IgD-negative memory B cell (primary cell): ENCODE data around the gene MEGF11. TPM values are rescaled to one million over a fixed set of nuclear protein-coding genes. Genes with fewer than 3 reads are reported as not detected.

Experiments
- H3K27ac Mint-ChIP-seq, 3 donors: one replicate each; pipeline ENCODE4 v1.8.0; 2020 to 2022; ENCODE audit warnings: mild to moderate bottlenecking in 3 of 3, mixed read lengths in 3 of 3, moderate library complexity in 1 of 3
- H3K27me3 Mint-ChIP-seq: one replicate; pipeline ENCODE4 v1.8.0; 2021; ENCODE audit warnings: mixed read lengths
- H3K36me3 Mint-ChIP-seq: one replicate; pipeline ENCODE4 v1.8.0; 2020; ENCODE audit warnings: mild to moderate bottlenecking, mixed read lengths
- H3K4me1 Mint-ChIP-seq, 3 donors: one replicate each; pipeline ENCODE4 v1.8.0; 2020 to 2022; ENCODE audit warnings: mixed read lengths in 3 of 3, mild to moderate bottlenecking in 1 of 3
- H3K4me3 Mint-ChIP-seq, 4 donors: one replicate each; pipeline ENCODE4 v1.8.0; 2020 to 2022; ENCODE audit warnings: mild to moderate bottlenecking in 4 of 4, mixed read lengths in 4 of 4, moderate library complexity in 3 of 4
- H3K9me3 Mint-ChIP-seq, 3 donors: one replicate each; pipeline ENCODE4 v1.8.0; 2020 to 2021; ENCODE audit warnings: mixed read lengths in 3 of 3, mild to moderate bottlenecking in 1 of 3
- polyA plus RNA-seq: library from polyadenylated mRNA; unstranded; fragments of 300-500 nt; fragmentation: Illumina TruSeq; gene quantifications from one replicate; pipeline ENCODE4 v1.2.3, GENCODE V29; 2021

Gene MEGF11
- 0.41 TPM for polyA plus RNA-seq

GRCh38 chr15:66253418-66254088 lies at the start of gene MEGF11:
MEGF11 (minus strand) TSS chr15:66253750; CDS start chr15:66128403, 125,347 bp downstream.
- H3K9me3 Mint-ChIP-seq: no peaks in the 10 kb centered on the region
- H3K36me3 Mint-ChIP-seq: no peaks in the 10 kb centered on the region
- H3K4me3 Mint-ChIP-seq: peak within 1 kb of the TSS; percentile 62 to 90 (median 81)
- H3K4me1 Mint-ChIP-seq: peaks cover 9 to 11% (median 9%) of the 10 kb centered on the region in 3 donors
- H3K27me3 Mint-ChIP-seq: peaks cover 44% of the 10 kb centered on the region
- H3K27ac Mint-ChIP-seq: no peak within 1 kb of the TSS

DNA sequence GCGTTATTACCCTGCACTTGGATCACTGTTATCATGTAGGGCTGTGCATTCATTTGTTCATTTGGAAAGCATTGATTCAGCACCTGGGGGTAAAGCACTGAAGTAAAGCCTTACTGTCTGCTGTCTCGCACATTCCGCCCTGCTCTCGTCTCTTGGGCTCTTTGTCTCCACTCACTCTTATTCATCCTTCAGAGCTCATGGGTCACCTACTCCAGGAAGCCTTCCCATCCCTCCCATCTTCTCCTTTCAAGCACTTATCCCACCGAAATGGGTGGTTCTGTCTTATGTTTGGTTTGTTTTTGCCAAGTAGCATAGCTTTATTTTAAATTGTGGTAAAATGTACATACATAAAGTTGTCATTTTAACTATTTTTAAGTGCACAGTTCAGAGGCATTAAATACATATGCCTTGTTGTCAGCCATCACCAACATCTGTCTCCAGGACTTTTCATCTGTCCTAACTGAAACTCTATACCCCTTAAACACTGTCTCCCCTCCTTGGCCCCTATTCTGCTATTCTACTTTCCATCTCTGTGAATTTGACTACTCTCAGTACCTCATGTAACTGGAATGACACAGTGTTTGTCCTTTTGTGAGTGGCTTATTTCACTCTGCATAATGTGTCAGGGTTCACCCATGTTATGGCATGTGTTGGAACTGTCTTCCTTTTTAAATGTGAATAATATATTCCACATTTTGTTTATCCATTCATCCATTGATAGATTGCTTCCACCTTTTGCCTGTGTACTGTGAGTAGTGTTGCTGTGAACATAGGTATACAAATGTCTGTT lies 49.1 kb upstream of the MEGF11 start:
- H3K27me3 Mint-ChIP-seq: no peaks in the 10 kb centered on the region
- no peaks in the 10 kb centered on the region for H3K9me3 Mint-ChIP-seq
- peaks cover 2% of the 10 kb centered on the region for H3K36me3 Mint-ChIP-seq
- peak overlapping the region in 1 of 3 donors; percentile 40 for H3K27ac Mint-ChIP-seq
- H3K4me3 Mint-ChIP-seq: peak overlapping the region in 1 of 4 donors; percentile 57
- peaks cover 0 to 5% (median 0%) of the 10 kb centered on the region in 3 donors for H3K4me1 Mint-ChIP-seq

DNA sequence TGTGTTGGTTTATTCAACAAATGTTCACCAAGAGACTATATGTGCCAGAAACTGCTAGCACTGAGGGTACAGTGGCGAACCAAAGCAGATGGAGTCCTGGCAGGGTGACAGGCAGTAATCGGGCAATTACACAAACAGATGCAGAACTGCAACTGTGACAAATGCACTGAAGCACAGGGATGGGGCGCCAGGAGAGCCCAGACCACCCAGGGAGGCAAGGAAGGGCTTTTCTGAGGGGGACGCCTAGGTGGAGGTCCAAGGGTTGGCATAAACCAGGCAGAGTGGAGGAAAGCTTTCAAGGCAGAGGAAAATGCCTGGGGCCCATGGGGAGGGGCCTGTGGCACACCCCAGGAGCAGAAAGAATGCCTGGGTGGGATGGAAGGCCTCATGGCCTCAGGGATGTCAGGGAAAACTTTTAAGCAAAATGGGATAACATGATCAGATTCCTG lies 45.3 kb upstream of the MEGF11 start:
- Mint-ChIP-seq H3K27me3 (no peaks in the 10 kb centered on the region), H3K4me1 (peaks cover 10 to 18% (median 12%) of the 10 kb centered on the region in 3 donors), H3K4me3 (no peak overlapping the region), H3K36me3 (no peaks in the 10 kb centered on the region), H3K9me3 (no peaks in the 10 kb centered on the region), H3K27ac (no peak overlapping the region)

- no peaks in the 10 kb centered on the region for H3K27me3 Mint-ChIP-seq
- peak overlapping the region in 1 of 4 donors; percentile 40 for H3K4me3 Mint-ChIP-seq
- no peaks in the 10 kb centered on the region for H3K36me3 Mint-ChIP-seq
- no peaks in the 10 kb centered on the region for H3K9me3 Mint-ChIP-seq
- peaks cover 18 to 28% (median 21%) of the 10 kb centered on the region in 3 donors for H3K4me1 Mint-ChIP-seq
- H3K27ac Mint-ChIP-seq: no peak overlapping the region
Measured at GRCh38 chr15:66296186-66296585, 42.6 kb upstream of the MEGF11 start.

DNA sequence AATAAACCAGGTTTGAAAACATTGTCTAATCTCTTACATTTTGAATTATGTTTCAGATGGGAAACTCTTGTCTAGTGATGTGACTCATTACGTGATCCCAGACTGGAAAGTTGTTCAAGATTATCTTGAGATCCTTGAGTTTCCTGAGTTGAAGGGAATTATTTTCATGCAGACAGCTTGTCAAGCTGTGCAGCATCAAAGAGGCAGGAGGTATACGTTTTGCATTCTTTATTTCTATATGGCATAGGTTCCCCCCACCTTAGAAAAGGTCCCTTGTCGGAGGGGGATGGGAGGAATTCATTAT lies 41.3 kb upstream of the MEGF11 start:
- H3K4me1 Mint-ChIP-seq: peaks cover 23 to 34% (median 23%) of the 10 kb centered on the region in 3 donors
- H3K27ac Mint-ChIP-seq: peak overlapping the region; percentile 86 to 97 (median 92)
- H3K27me3 Mint-ChIP-seq: no peaks in the 10 kb centered on the region
- H3K4me3 Mint-ChIP-seq: peak overlapping the region; percentile 82 to 96 (median 90)
- H3K36me3 Mint-ChIP-seq: no peaks in the 10 kb centered on the region
- no peaks in the 10 kb centered on the region for H3K9me3 Mint-ChIP-seq

- H3K4me1 Mint-ChIP-seq: peaks cover 23 to 34% (median 23%) of the 10 kb centered on the region in 3 donors
- no peaks in the 10 kb centered on the region for H3K36me3 Mint-ChIP-seq
- no peaks in the 10 kb centered on the region for H3K9me3 Mint-ChIP-seq
- peak overlapping the region; percentile 86 to 97 (median 92) for H3K27ac Mint-ChIP-seq
- peak overlapping the region; percentile 82 to 96 (median 90) for H3K4me3 Mint-ChIP-seq
- H3K27me3 Mint-ChIP-seq: no peaks in the 10 kb centered on the region
Measured at GRCh38 chr15:66294157-66294931, 40.8 kb upstream of the MEGF11 start.

- Mint-ChIP-seq H3K36me3 (no peaks in the 10 kb centered on the region), H3K4me3 (peak within 1 kb of the TSS; percentile 86 to 96 (median 93)), H3K27ac (peak within 1 kb of the TSS; percentile 91 to 97 (median 94)), H3K4me1 (peaks cover 23 to 34% (median 23%) of the 10 kb centered on the region in 3 donors), H3K27me3 (no peaks in the 10 kb centered on the region), H3K9me3 (no peaks in the 10 kb centered on the region)
Measured at GRCh38 chr15:66293419-66294156, 40.0 kb upstream of the MEGF11 start, which contains the start of gene DIS3L. DIS3L (plus strand) TSS chr15:66293568; CDS start chr15:66293597, 29 bp downstream.

GRCh38 chr15:66292571-66293418 lies 39.2 kb upstream of the MEGF11 start:
- H3K4me1 Mint-ChIP-seq: peaks cover 23 to 34% (median 23%) of the 10 kb centered on the region in 3 donors
- peak overlapping the region; percentile 88 to 94 (median 91) for H3K27ac Mint-ChIP-seq
- H3K36me3 Mint-ChIP-seq: no peaks in the 10 kb centered on the region
- H3K4me3 Mint-ChIP-seq: peak overlapping the region; percentile 81 to 93 (median 89)
- no peaks in the 10 kb centered on the region for H3K9me3 Mint-ChIP-seq
- H3K27me3 Mint-ChIP-seq: no peaks in the 10 kb centered on the region

DNA sequence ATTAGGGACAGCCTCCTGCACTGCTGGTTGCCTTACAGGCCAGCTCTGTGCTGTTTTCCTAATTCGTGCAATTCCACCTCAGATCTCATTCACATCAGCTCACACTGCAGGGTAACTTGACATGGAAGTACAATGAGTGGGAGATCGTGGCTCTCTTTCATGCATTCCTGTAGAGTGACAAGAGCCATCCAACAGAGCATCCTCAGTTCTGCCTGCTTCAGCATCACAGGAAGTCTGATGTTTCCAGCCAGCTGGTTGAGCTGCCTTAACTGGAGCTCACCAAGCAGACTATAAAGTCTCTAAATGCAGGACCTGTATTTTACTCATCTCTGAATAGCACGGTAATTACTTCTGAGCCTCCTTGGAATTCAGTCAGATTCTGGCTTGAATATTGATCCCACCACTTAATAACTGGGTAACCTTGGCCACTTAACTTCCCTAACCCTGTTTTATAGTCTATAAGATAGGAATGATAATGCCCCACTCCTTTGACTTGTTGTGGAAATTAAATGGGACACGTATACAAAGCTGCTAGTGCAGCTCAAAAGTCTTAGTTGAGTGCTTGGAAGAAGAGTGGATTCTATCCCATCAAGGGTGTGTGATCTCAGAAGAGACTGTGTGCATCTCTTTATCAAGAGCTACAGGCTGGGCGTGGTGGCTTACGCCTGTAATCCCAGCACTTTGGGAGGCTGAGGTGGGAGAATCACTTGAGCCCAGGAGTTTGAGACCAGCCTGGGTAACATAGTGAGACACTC lies 38.4 kb upstream of the MEGF11 start:
- peak overlapping the region; percentile 88 to 94 (median 91) for H3K27ac Mint-ChIP-seq
- H3K9me3 Mint-ChIP-seq: no peaks in the 10 kb centered on the region
- H3K36me3 Mint-ChIP-seq: no peaks in the 10 kb centered on the region
- H3K4me3 Mint-ChIP-seq: peak overlapping the region; percentile 81 to 93 (median 89)
- peaks cover 26 to 37% (median 28%) of the 10 kb centered on the region in 3 donors for H3K4me1 Mint-ChIP-seq
- no peaks in the 10 kb centered on the region for H3K27me3 Mint-ChIP-seq

GRCh38 chr15:66290518-66290917 lies 37.0 kb upstream of the MEGF11 start:
- H3K27ac Mint-ChIP-seq: peak overlapping the region in 1 of 3 donors; percentile 43
- peaks cover 23 to 29% (median 28%) of the 10 kb centered on the region in 3 donors for H3K4me1 Mint-ChIP-seq
- H3K27me3 Mint-ChIP-seq: no peaks in the 10 kb centered on the region
- no peaks in the 10 kb centered on the region for H3K9me3 Mint-ChIP-seq
- peak overlapping the region in 1 of 4 donors; percentile 41 for H3K4me3 Mint-ChIP-seq
- no peaks in the 10 kb centered on the region for H3K36me3 Mint-ChIP-seq

DNA sequence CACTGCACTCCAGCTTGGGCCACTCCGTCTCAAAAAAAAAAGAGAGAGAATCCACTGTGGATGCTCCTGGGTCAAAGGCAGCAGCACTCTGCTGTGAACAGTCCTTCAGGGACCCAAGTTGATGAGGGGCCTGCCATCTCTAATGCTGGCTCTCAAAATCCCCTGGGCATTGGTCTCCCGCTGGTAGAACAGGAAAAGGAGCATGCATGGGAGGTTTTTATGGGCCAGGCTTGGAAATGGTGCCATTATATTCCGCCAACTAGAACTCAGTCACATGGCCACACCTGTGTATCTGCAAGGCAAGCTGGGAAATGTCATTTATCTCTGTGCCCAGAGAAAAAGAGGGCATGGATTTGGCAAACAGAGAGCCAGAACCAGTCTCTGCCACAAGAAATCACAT lies 36.5 kb upstream of the MEGF11 start:
- Mint-ChIP-seq H3K9me3 (no peaks in the 10 kb centered on the region), H3K27ac (no peak overlapping the region), H3K27me3 (no peaks in the 10 kb centered on the region), H3K36me3 (no peaks in the 10 kb centered on the region), H3K4me1 (peaks cover 20 to 27% (median 27%) of the 10 kb centered on the region in 3 donors), H3K4me3 (peak overlapping the region in 1 of 4 donors; percentile 41)

GRCh38 chr15:66288551-66289185 lies 35.1 kb upstream of the MEGF11 start:
- no peak overlapping the region for H3K27ac Mint-ChIP-seq
- H3K9me3 Mint-ChIP-seq: no peaks in the 10 kb centered on the region
- no peaks in the 10 kb centered on the region for H3K27me3 Mint-ChIP-seq
- peaks cover 14 to 23% (median 18%) of the 10 kb centered on the region in 3 donors for H3K4me1 Mint-ChIP-seq
- no peak overlapping the region for H3K4me3 Mint-ChIP-seq
- no peaks in the 10 kb centered on the region for H3K36me3 Mint-ChIP-seq
